GM12892 (cell line): ENCODE data around the gene CD80.
"Not testable (repeated sequence)": the region's sequence is repeated elsewhere in the genome, so short reads cannot be mapped to it uniquely, and the experiment has no call there.

Experiments used
- DNase-seq: peaks from one replicate; pipeline ENCODE4 v3.0.0; 2011; ENCODE audit not compliant: insufficient read length
- FAIRE-seq: peaks from 2 replicates; lab custom pipeline; 2011; peaks lifted over from hg19 to GRCh38; lab: Jason Lieb, UNC
- POLR2A ChIP-seq: IDR thresholded peaks from 2 replicates; pipeline ENCODE4 v1.6.1; 2011; ENCODE audit warnings: low read depth, low read length, control low read depth
- POLR2AphosphoS5 ChIP-seq: IDR thresholded peaks from 2 replicates; pipeline ENCODE4 v1.6.1; 2011; ENCODE audit warnings: low read depth, low read length, control low read depth
- TAF1 ChIP-seq: IDR thresholded peaks from 2 replicates; pipeline ENCODE4 v1.6.1; 2011; ENCODE audit warnings: low read depth, mild to moderate bottlenecking, control low read depth, low read length, borderline replicate concordance

Gene CD80

GRCh38 chr3:119580067-119580760 lies 20.8 kb upstream of the CD80 start:
- peak; percentile 58 for DNase-seq
- FAIRE-seq: peak; percentile 96
- TF ChIP-seq POLR2AphosphoS5 (peak; percentile 71), TAF1 (no peak)

GRCh38 chr3:119579366-119580066 lies 20.1 kb upstream of the CD80 start, which contains the start of gene ADPRH:
Gene ADPRH, plus strand, starts transcription at chr3:119579492. Its CDS starts 2,678 bp downstream, at chr3:119582170.
- peak; percentile 73 for DNase-seq
- no peak; the same call in 1 of the 2 replicates for TF ChIP-seq TAF1
- TF ChIP-seq POLR2AphosphoS5: peak; percentile 66; the same call in 1 of the 2 replicates
- TF ChIP-seq POLR2A: peak; percentile 62; the same call in 1 of the 2 replicates

GRCh38 chr3:119575507-119575906 lies 16.1 kb upstream of the CD80 start:
- TF ChIP-seq POLR2A (no peak), TAF1 (no peak), POLR2AphosphoS5 (no peak)
- DNase-seq (no peak), FAIRE-seq (peak; percentile 56)

More at GRCh38 chr3:119579366-119580066, 20.1 kb upstream of the CD80 start, which contains the start of gene ADPRH:
- FAIRE-seq: no peak

GRCh38 chr3:119571688-119572087 lies 12.3 kb upstream of the CD80 start:
- TF ChIP-seq POLR2AphosphoS5 (no peak), POLR2A (no peak), TAF1 (no peak)
- no peak for FAIRE-seq
- no peak for DNase-seq

- TF ChIP-seq TAF1 (no peak), POLR2A (no peak), POLR2AphosphoS5 (no peak)
- DNase-seq: no peak
- no peak for FAIRE-seq
These were observed 11.8 kb upstream of the CD80 start for GRCh38 chr3:119571230-119571629.

GRCh38 chr3:119570229-119570628 lies 10.8 kb upstream of the CD80 start:
- no peak for TF ChIP-seq POLR2A
- no peak for TF ChIP-seq POLR2AphosphoS5
- TF ChIP-seq TAF1: no peak
- peak; percentile 56 for FAIRE-seq
- DNase-seq: no peak

- TF ChIP-seq POLR2AphosphoS5: no peak
- TF ChIP-seq POLR2A: no peak
- TF ChIP-seq TAF1: no peak
These were observed 9.7 kb upstream of the CD80 start for GRCh38 chr3:119569156-119569555.

GRCh38 chr3:119563334-119563733 lies 3.9 kb upstream of the CD80 start:
- FAIRE-seq, DNase-seq: not testable (repeated sequence)

More at GRCh38 chr3:119569156-119569555, 9.7 kb upstream of the CD80 start:
- DNase-seq (no peak), FAIRE-seq (no peak)

GRCh38 chr3:119562307-119562961 lies 3.0 kb upstream of the CD80 start:
- DNase-seq: peak; percentile 32
- TF ChIP-seq POLR2A: peak; percentile 92
- TF ChIP-seq POLR2AphosphoS5: peak; percentile 97
- peak; percentile 83; the same call in 1 of the 2 replicates for TF ChIP-seq TAF1
- FAIRE-seq: peak; percentile 96

- DNase-seq (no peak), FAIRE-seq (no peak)
- no peak for TF ChIP-seq POLR2A
- TF ChIP-seq TAF1: peak; percentile 33; the same call in 1 of the 2 replicates
These were observed 746 bp upstream of the CD80 start for GRCh38 chr3:119560160-119560559.

GRCh38 chr3:119558626-119559317 lies 642 bp downstream of the CD80 start:
- FAIRE-seq: peak; percentile 58
- no peak for DNase-seq
- TF ChIP-seq POLR2A: no peak
- TF ChIP-seq TAF1: peak; percentile 39; the same call in 1 of the 2 replicates

- FAIRE-seq (peak; percentile 95), DNase-seq (no peak)
- TF ChIP-seq POLR2A (no peak), TAF1 (no peak), POLR2AphosphoS5 (no peak)
These were observed 1.5 kb downstream of the CD80 start for GRCh38 chr3:119557877-119558269.
